H9 (cell line): ENCODE data around the gene DICER1. TPM values are rescaled to one million over a fixed set of nuclear protein-coding genes. Genes with fewer than 3 reads are reported as not detected.

Experiments used
- DNase-seq: peaks from one replicate; pipeline ENCODE4 v3.0.0-alpha.2; 2017
- H2AFZ ChIP-seq: one replicate; pipeline ENCODE4 v1.6.1; 2013; ENCODE audit warnings: mild to moderate bottlenecking, low read length, control low read depth, moderate library complexity
- H2AK5ac ChIP-seq: 2 replicates; pipeline ENCODE4 v1.6.1; 2013; ENCODE audit warnings: low read length, control low read depth, mixed read lengths; ENCODE audit not compliant: insufficient read length
- H2BK120ac ChIP-seq: one replicate; pipeline ENCODE4 v1.6.1; 2013; ENCODE audit warnings: low read depth, mild to moderate bottlenecking, low read length, control low read depth, inconsistent platforms; ENCODE audit not compliant: poor library complexity, severe bottlenecking
- H2BK12ac ChIP-seq: 2 replicates; pipeline ENCODE4 v1.6.1; 2013; ENCODE audit warnings: low read length, control low read depth, mixed read lengths, low read depth; ENCODE audit not compliant: insufficient read length
- H2BK15ac ChIP-seq: 2 replicates; pipeline ENCODE4 v1.6.1; 2013; ENCODE audit warnings: low read depth, low read length, control low read depth
- H2BK20ac ChIP-seq: one replicate; pipeline ENCODE4 v1.6.1; 2013; ENCODE audit warnings: low read depth, mild to moderate bottlenecking, low read length, control low read depth, inconsistent platforms; ENCODE audit not compliant: poor library complexity, severe bottlenecking
- H2BK5ac ChIP-seq: 2 replicates; pipeline ENCODE4 v1.6.1; 2013; ENCODE audit warnings: low read length, control low read depth, mixed read lengths; ENCODE audit not compliant: insufficient read length
- H3K14ac ChIP-seq: 2 replicates; pipeline ENCODE4 v1.6.1; 2013; ENCODE audit warnings: low read length, control low read depth; ENCODE audit not compliant: insufficient read depth
- H3K18ac ChIP-seq: 2 replicates; pipeline ENCODE4 v1.6.1; 2013; ENCODE audit warnings: low read depth, mild to moderate bottlenecking, mixed read lengths, low read length, control low read depth; ENCODE audit not compliant: insufficient read length
- H3K23ac ChIP-seq: 2 replicates; pipeline ENCODE4 v1.6.1; 2013; ENCODE audit warnings: low read length, control low read depth, mixed read lengths, low read depth; ENCODE audit not compliant: insufficient read length
- H3K23me2 ChIP-seq: 2 replicates; pipeline ENCODE4 v1.6.1; 2013; ENCODE audit warnings: low read depth, mild to moderate bottlenecking, mixed read lengths, low read length, control low read depth; ENCODE audit not compliant: insufficient read length, poor library complexity, severe bottlenecking
- H3K27ac ChIP-seq: 2 replicates; pipeline ENCODE4 v1.5.1; 2013; ENCODE audit warnings: low read length, control low read depth, mixed read lengths, low read depth; ENCODE audit not compliant: insufficient read length
- H3K27me3 ChIP-seq: 2 replicates; pipeline ENCODE4 v1.6.1; 2013; ENCODE audit warnings: low read length, control low read depth, inconsistent platforms; ENCODE audit not compliant: insufficient read depth
- H3K4ac ChIP-seq: 2 replicates; pipeline ENCODE4 v1.6.1; 2013; ENCODE audit warnings: low read depth, mild to moderate bottlenecking, control low read depth, inconsistent platforms, low read length, moderate library complexity
- H3K4me1 ChIP-seq: 2 replicates; pipeline ENCODE4 v1.6.1; 2013; ENCODE audit warnings: low read length, control low read depth, inconsistent platforms; ENCODE audit not compliant: insufficient read depth
- H3K4me2 ChIP-seq: 2 replicates; pipeline ENCODE4 v1.6.1; 2013; ENCODE audit warnings: low read length, control low read depth, mixed read lengths; ENCODE audit not compliant: insufficient read length, insufficient read depth
- H3K56ac ChIP-seq: 2 replicates; pipeline ENCODE4 v1.6.1; 2013; ENCODE audit warnings: low read depth, mild to moderate bottlenecking, mixed read lengths, low read length, control low read depth; ENCODE audit not compliant: insufficient read length
- H3K79me1 ChIP-seq: 2 replicates; pipeline ENCODE4 v1.6.1; 2013; ENCODE audit warnings: low read depth, mild to moderate bottlenecking, moderate library complexity, low read length, control low read depth, inconsistent platforms; ENCODE audit not compliant: insufficient read depth, poor library complexity, severe bottlenecking
- H3K79me2 ChIP-seq: 2 replicates; pipeline ENCODE4 v1.6.1; 2013; ENCODE audit warnings: low read length, control low read depth, inconsistent platforms; ENCODE audit not compliant: insufficient read depth
- H3K9ac ChIP-seq: 2 replicates; pipeline ENCODE4 v1.6.1; 2013; ENCODE audit warnings: low read length, control low read depth, mixed read lengths; ENCODE audit not compliant: insufficient read length; ENCODE audit errors: extremely low read depth
- H3K9me3 ChIP-seq: one replicate; pipeline ENCODE4 v1.6.1; 2013; ENCODE audit warnings: low read depth, low read length, inconsistent platforms; ENCODE audit not compliant: control insufficient read depth
- H3T11ph ChIP-seq: one replicate; pipeline ENCODE4 v1.6.1; 2013; ENCODE audit warnings: mild to moderate bottlenecking, low read length, control low read depth, inconsistent platforms
- H4K20me1 ChIP-seq: one replicate; pipeline ENCODE4 v1.6.1; 2013; ENCODE audit not compliant: control insufficient read depth, insufficient read length, insufficient read depth
- H4K5ac ChIP-seq: 2 replicates; pipeline ENCODE4 v1.6.1; 2013; ENCODE audit warnings: low read depth, mild to moderate bottlenecking, mixed read lengths, low read length, control low read depth; ENCODE audit not compliant: insufficient read length
- H4K8ac ChIP-seq: replicated peaks from 2 replicates; pipeline ENCODE4 v1.6.1; 2013; ENCODE audit warnings: low read length, control low read depth, mixed read lengths, low read depth; ENCODE audit not compliant: insufficient read length
- H4K91ac ChIP-seq: 2 replicates; pipeline ENCODE4 v1.6.1; 2013; ENCODE audit warnings: low read depth, mild to moderate bottlenecking, moderate library complexity, mixed read lengths, low read length, control low read depth; ENCODE audit not compliant: insufficient read length
- H3K27ac Mint-ChIP-seq, 3 experiments: 2 replicates in 2 of 3; 3 replicates in 1 of 3; pipeline ENCODE4 v1.8.0; 2020 to 2021; ENCODE audit warnings: mixed read lengths in 3 of 3, mild to moderate bottlenecking in 1 of 3, moderate library complexity in 1 of 3
- H3K27me3 Mint-ChIP-seq: 2 replicates; pipeline ENCODE4 v1.8.0; 2021; ENCODE audit warnings: low read depth, mild to moderate bottlenecking, moderate library complexity, mixed read lengths
- H3K36me3 Mint-ChIP-seq, 3 experiments: 2 replicates in 2 of 3; 3 replicates in 1 of 3; pipeline ENCODE4 v1.8.0; 2020 to 2021; ENCODE audit warnings: low read depth in 3 of 3, mixed read lengths in 3 of 3; ENCODE audit not compliant: insufficient read depth in 1 of 3
- H3K4me1 Mint-ChIP-seq, 2 experiments: 2 replicates each; pipeline ENCODE4 v1.8.0; 2020; ENCODE audit warnings: mixed read lengths in 2 of 2
- H3K4me3 Mint-ChIP-seq, 2 experiments: 2 replicates in 1 of 2; 3 replicates in 1 of 2; pipeline ENCODE4 v1.8.0; 2020 to 2021; ENCODE audit warnings: mild to moderate bottlenecking in 2 of 2, mixed read lengths in 2 of 2, moderate library complexity in 1 of 2
- H3K9me3 Mint-ChIP-seq, 2 experiments: 2 replicates in 1 of 2; 3 replicates in 1 of 2; pipeline ENCODE4 v1.8.0; 2020; ENCODE audit warnings: mild to moderate bottlenecking in 2 of 2, mixed read lengths in 2 of 2, moderate library complexity in 1 of 2
- CTCF ChIP-seq: fragments of 200-600 bp; sonication (generic); conservative IDR thresholded peaks from 3 replicates; pipeline ENCODE4 v1.8.0; 2021; ENCODE audit warnings: antibody characterized with exemption, mild to moderate bottlenecking
- WGBS: extraction: QIAGEN DNeasy Blood & Tissue Kit; methylation state at CpG from one replicate; pipeline ENCODE4 v1.1.7; 2013; ENCODE audit warnings: missing lambda C conversion rate, low lambda C conversion rate, mixed read lengths; ENCODE audit not compliant: insufficient read length; ENCODE audit errors: extremely low coverage; 5-methylcytosine and 5-hydroxymethylcytosine counted together
- total RNA-seq: library from RNA; stranded (reverse); gene quantifications from 2 replicates; pipeline ENCODE4 v1.2.1, GENCODE V29; 2021

DICER1 gene
- total RNA-seq, 1 experiment from 2014 or later = 57.0 TPM

GRCh38 chr14:95091581-95091980 is 65.7 kb downstream of the DICER1 start:
- Histone ChIP-seq H2AK5ac (no peak overlapping the region), H2AFZ (no peak overlapping the region), H3T11ph (no peak overlapping the region), H3K23ac (no peak overlapping the region), H3K9ac (no peak overlapping the region), H4K91ac (no peak overlapping the region), H2BK5ac (no peak overlapping the region), H2BK120ac (no peak overlapping the region), H3K79me2 (no peaks in the 10 kb centered on the region), H2BK12ac (no peak overlapping the region), H3K56ac (no peak overlapping the region), H3K23me2 (no peaks in the 10 kb centered on the region), H3K27ac (no peak overlapping the region), H4K20me1 (no peaks in the 10 kb centered on the region), H4K5ac (no peak overlapping the region), H3K4ac (no peak overlapping the region), H3K18ac (no peak overlapping the region), H2BK15ac (no peak overlapping the region), H2BK20ac (no peak overlapping the region), H3K4me2 (no peak overlapping the region), H4K8ac (no peak overlapping the region), H3K4me1 (no peaks in the 10 kb centered on the region), H3K9me3 (no peaks in the 10 kb centered on the region), H3K27me3 (no peaks in the 10 kb centered on the region), H3K14ac (no peak overlapping the region), H3K79me1 (no peaks in the 10 kb centered on the region)
- H3K27me3 Mint-ChIP-seq = no peaks in the 10 kb centered on the region
- no CpG with 5 or more reads among the region's 4 CpGs for WGBS
- no peak overlapping the region for H3K27ac Mint-ChIP-seq
- no peak for TF ChIP-seq CTCF
- H3K4me1 Mint-ChIP-seq = peaks cover 10 to 21% of the 10 kb centered on the region in 2 experiments
- H3K4me3 Mint-ChIP-seq = no peak overlapping the region
- DNase-seq = no peak
- no peaks in the 10 kb centered on the region for H3K9me3 Mint-ChIP-seq
- H3K36me3 Mint-ChIP-seq = peaks cover 21 to 68% (median 62%) of the 10 kb centered on the region in 3 experiments; a peak in 6 of 7 replicates
